GM20000 (cell line): ENCODE data around the gene IL1R2.

Experiments used
- DNase-seq: peaks from one replicate; pipeline ENCODE4 v3.0.0; 2012; ENCODE audit warnings: low spot score
- CTCF ChIP-seq: IDR thresholded peaks from 2 replicates; pipeline ENCODE4 v1.5.1; 2012; ENCODE audit warnings: mild to moderate bottlenecking, control low read depth; ENCODE audit errors: extremely low read depth, missing control alignments

Gene IL1R2

GRCh38 chr2:102058293-102058833 lies 66.6 kb downstream of the IL1R2 start:
- TF ChIP-seq CTCF: no peak
- DNase-seq: no peak

GRCh38 chr2:102059151-102059550 lies 67.4 kb downstream of the IL1R2 start:
- DNase-seq: no peak
- TF ChIP-seq CTCF: no peak

GRCh38 chr2:102060047-102060446 lies 68.3 kb downstream of the IL1R2 start:
- TF ChIP-seq CTCF: no peak
- no peak for DNase-seq

- no peak for DNase-seq
- TF ChIP-seq CTCF: no peak
Observed at GRCh38 chr2:102060792-102061191, 69.0 kb downstream of the IL1R2 start.

- no peak for TF ChIP-seq CTCF
Observed at GRCh38 chr2:102061286-102061699, 69.5 kb downstream of the IL1R2 start.

GRCh38 chr2:102061962-102062795 lies 70.4 kb downstream of the IL1R2 start:
- no peak for TF ChIP-seq CTCF
- no peak for DNase-seq

More at GRCh38 chr2:102061286-102061699, 69.5 kb downstream of the IL1R2 start:
- no peak for DNase-seq

GRCh38 chr2:102062802-102063201 lies 71.0 kb downstream of the IL1R2 start:
- DNase-seq: no peak
- no peak for TF ChIP-seq CTCF
